ENCODE measurements around the gene SSNA1.

Gene SSNA1

GRCh38 chr9:137194909-137195308, 6.4 kb downstream of the SSNA1 start:
- TF ChIP-seq, protein P1, sequence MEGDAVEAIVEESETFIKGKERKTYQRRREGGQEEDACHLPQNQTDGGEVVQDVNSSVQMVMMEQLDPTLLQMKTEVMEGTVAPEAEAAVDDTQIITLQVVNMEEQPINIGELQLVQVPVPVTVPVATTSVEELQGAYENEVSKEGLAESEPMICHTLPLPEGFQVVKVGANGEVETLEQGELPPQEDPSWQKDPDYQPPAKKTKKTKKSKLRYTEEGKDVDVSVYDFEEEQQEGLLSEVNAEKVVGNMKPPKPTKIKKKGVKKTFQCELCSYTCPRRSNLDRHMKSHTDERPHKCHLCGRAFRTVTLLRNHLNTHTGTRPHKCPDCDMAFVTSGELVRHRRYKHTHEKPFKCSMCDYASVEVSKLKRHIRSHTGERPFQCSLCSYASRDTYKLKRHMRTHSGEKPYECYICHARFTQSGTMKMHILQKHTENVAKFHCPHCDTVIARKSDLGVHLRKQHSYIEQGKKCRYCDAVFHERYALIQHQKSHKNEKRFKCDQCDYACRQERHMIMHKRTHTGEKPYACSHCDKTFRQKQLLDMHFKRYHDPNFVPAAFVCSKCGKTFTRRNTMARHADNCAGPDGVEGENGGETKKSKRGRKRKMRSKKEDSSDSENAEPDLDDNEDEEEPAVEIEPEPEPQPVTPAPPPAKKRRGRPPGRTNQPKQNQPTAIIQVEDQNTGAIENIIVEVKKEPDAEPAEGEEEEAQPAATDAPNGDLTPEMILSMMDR (IDR thresholded peaks at IDR 0.05): no peak
- TF ChIP-seq ZFX (IDR thresholded peaks at IDR 0.05; ENCODE audit: borderline replicate concordance): no peak
- peak overlapping the region; percentile 32; the same call in 1 of the 2 replicates for H3K27ac ChIP-seq

- TF ChIP-seq, protein P1 (IDR thresholded peaks at IDR 0.05): no peak
- no peak for TF ChIP-seq ZFX (IDR thresholded peaks at IDR 0.05; ENCODE audit: borderline replicate concordance)
- peak overlapping the region; percentile 32; the same call in 1 of the 2 replicates for H3K27ac ChIP-seq
These were observed 7.2 kb downstream of the SSNA1 start for GRCh38 chr9:137195525-137196220.

DNA sequence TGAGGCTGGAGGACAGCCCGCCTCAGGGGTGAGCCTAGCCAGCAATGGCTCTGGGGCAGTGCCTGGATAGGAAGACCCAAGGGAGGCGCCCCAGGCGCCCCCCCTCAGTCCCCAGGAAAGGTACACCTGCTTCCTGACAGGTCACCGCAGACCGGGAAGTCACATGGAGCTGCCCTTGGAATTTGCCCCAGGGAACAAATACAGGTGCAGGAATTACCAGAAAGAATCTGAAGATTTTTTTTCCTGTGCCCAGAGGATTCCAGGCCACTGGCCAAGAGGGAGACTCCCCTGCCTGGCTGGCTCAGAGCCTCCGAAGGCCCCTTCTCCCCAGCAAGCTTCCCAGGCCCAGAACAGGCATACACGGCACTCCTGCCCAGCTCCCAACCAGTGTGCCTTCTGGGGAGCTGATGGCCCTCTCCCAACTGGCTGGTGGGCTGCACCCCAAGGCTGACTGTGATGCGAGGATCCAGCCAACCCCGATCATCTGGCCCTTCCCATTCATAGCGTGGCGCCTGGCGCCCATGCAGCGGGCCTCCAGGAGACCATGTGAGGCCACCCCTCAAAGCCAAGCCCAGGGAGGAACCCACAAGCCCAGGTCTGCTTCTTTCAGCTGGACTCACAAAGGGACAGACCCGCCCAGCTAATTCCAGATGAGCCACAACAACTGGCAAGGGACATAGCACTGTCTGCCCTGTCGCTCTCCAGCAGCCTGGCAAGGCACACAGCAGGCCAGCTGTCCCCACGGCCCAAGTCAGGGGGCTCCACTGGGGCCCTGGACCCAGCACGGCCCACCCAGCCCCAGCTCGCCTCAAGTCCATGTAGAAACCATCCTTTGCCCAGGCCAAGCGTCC, 9.8 kb downstream of the SSNA1 start:
- no peak for TF ChIP-seq ZFX (IDR thresholded peaks at IDR 0.05; ENCODE audit: borderline replicate concordance)
- TF ChIP-seq, protein P1 (IDR thresholded peaks at IDR 0.05): no peak
- H3K27ac ChIP-seq: peak overlapping the region; percentile 83

GRCh38 chr9:137198902-137199283, 10.4 kb downstream of the SSNA1 start:
- TF ChIP-seq, protein P1 (IDR thresholded peaks at IDR 0.05): no peak
- TF ChIP-seq ZFX (IDR thresholded peaks at IDR 0.05; ENCODE audit: borderline replicate concordance): no peak
- H3K27ac ChIP-seq: peak overlapping the region; percentile 83

DNA sequence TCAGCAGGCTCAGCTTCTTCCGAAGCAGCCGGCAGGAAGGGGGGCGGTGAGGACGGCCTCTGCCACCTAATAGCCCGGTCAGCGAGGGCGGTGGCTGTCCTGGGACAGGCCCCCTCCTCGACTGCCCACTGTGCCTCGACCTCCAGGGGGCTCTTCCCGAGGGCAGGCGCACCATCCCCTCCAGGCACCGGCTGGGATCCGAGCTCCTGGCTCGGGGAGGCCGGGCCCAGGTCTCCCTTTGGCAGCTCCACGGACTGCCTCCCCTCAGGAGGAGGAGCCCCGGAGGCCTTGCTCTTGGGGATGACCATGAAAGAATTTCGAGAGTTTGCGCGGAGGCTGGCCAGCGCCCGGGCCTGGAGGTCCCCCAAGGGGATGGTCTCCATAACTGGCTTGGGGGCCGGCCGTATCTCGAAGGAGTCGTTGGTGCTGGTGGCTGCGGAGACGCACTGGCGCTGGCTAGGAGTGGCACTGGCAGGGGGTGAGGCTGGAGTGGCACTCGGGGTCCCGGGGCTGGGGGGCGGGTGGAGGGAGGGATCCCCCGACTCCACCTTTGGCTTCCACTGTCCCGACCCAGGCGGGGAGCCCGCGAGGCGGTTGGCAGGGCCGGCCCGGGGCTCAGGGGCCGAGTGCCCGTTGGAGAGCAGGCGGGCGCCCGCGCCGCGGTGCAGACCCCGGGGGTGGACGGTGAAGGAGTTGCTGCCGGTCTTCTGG, 11.1 kb downstream of the SSNA1 start:
- TF ChIP-seq ZFX (IDR thresholded peaks at IDR 0.05; ENCODE audit: borderline replicate concordance): no peak
- TF ChIP-seq, protein P1 (IDR thresholded peaks at IDR 0.05): no peak
- peak overlapping the region; percentile 83 for H3K27ac ChIP-seq

GRCh38 chr9:137200311-137201204, 12.1 kb downstream of the SSNA1 start, which contains the start of gene TPRN:
TSS of gene TPRN (minus strand) at chr9:137200741. CDS start at chr9:137200711, 30 bp downstream.
- TF ChIP-seq, protein P1 (IDR thresholded peaks at IDR 0.05): no peak
- no peak for TF ChIP-seq ZFX (IDR thresholded peaks at IDR 0.05; ENCODE audit: borderline replicate concordance)
- peak within 1 kb of the TSS; percentile 83 for H3K27ac ChIP-seq
